HG03060 (cell line): ENCODE data around the gene FOXD3.

Source experiments
- ATAC-seq: cut with Tn5 transposase; IDR thresholded peaks from one replicate; pipeline ENCODE4 v1.9.1; 2021; ENCODE audit warnings: low read depth, moderate number of reproducible peaks; ENCODE audit not compliant: unreplicated experiment

The FOXD3 gene

GRCh38 chr1:63320022-63320721 is 2.2 kb upstream of the FOXD3 start:
- ATAC-seq, result no peak

- no peak for ATAC-seq
Observed at GRCh38 chr1:63321066-63321784, 1.1 kb upstream of the FOXD3 start.

- no peak for ATAC-seq
Observed at GRCh38 chr1:63321785-63322113, 618 bp upstream of the FOXD3 start.

- ATAC-seq, result no peak
Observed at GRCh38 chr1:63322944-63323864, 837 bp downstream of the FOXD3 start.

GRCh38 chr1:63323865-63324778 is 1.8 kb downstream of the FOXD3 start:
- ATAC-seq, result no peak

GRCh38 chr1:63324779-63325119 is 2.4 kb downstream of the FOXD3 start:
- ATAC-seq, result no peak

- ATAC-seq, result no peak
Observed at GRCh38 chr1:63325279-63325985, 3.1 kb downstream of the FOXD3 start.

GRCh38 chr1:63326106-63326472 is 3.7 kb downstream of the FOXD3 start:
- no peak for ATAC-seq

- no peak for ATAC-seq
Observed at GRCh38 chr1:63326473-63327380, 4.4 kb downstream of the FOXD3 start.

GRCh38 chr1:63327417-63328054 is 5.2 kb downstream of the FOXD3 start:
- no peak for ATAC-seq

- ATAC-seq, result no peak
Observed at GRCh38 chr1:63328122-63328521, 5.8 kb downstream of the FOXD3 start.

GRCh38 chr1:63328781-63329180 is 6.4 kb downstream of the FOXD3 start:
- ATAC-seq, result no peak

- ATAC-seq, result no peak
Observed at GRCh38 chr1:63329621-63330330, 7.4 kb downstream of the FOXD3 start.

- no peak for ATAC-seq
Observed at GRCh38 chr1:63330331-63330916, 8.1 kb downstream of the FOXD3 start.

GRCh38 chr1:63342402-63342801 is 20.0 kb downstream of the FOXD3 start:
- no peak for ATAC-seq

- ATAC-seq, result no peak
Observed at GRCh38 chr1:63343922-63344321, 21.6 kb downstream of the FOXD3 start.

- ATAC-seq, result no peak
Observed at GRCh38 chr1:63350320-63350719, 28.0 kb downstream of the FOXD3 start.
